Activated CD4-positive, alpha-beta T cell treated with anti-CD3 and anti-CD28 coated beads for 36 hours (primary cell): ENCODE measurements around the gene GPR158. TPM values are rescaled to one million over a fixed set of nuclear protein-coding genes. Genes with fewer than 3 reads are reported as not detected.

Source experiments
- ATAC-seq: fragments of 200-7000 bp; cut with Tn5 transposase; one replicate; pipeline ENCODE4 v1.10.0; 2021; ENCODE audit warnings: mild to moderate bottlenecking, moderate library complexity
- CTCF ChIA-PET: fragments of 350-600 bp; sonication (Branson Sonifier 250); formaldehyde crosslinking; loops from one replicate; lab custom pipeline; 2021; ENCODE audit warnings: antibody characterized with exemption; lab: Charles Lee
- POLR2A ChIA-PET: fragments of 350-600 bp; sonication (Branson Sonifier 250); formaldehyde crosslinking; loops from one replicate; lab custom pipeline; 2021; ENCODE audit warnings: antibody characterized with exemption, inconsistent platforms; lab: Charles Lee
- DNase-seq: peaks from one replicate; pipeline ENCODE4 v3.0.0-alpha.2; 2020
- H3K27ac Mint-ChIP-seq: one replicate; pipeline ENCODE4 v1.8.0; 2021; ENCODE audit warnings: mixed read lengths
- H3K27me3 Mint-ChIP-seq: one replicate; pipeline ENCODE4 v1.8.0; 2021; ENCODE audit warnings: mixed read lengths
- H3K36me3 Mint-ChIP-seq: one replicate; pipeline ENCODE4 v1.8.0; 2021; ENCODE audit warnings: low read depth, mixed read lengths
- H3K4me1 Mint-ChIP-seq: one replicate; pipeline ENCODE4 v1.8.0; 2021; ENCODE audit warnings: mixed read lengths
- H3K4me3 Mint-ChIP-seq: one replicate; pipeline ENCODE4 v1.8.0; 2021; ENCODE audit warnings: mild to moderate bottlenecking, moderate library complexity, mixed read lengths
- H3K9me3 Mint-ChIP-seq: one replicate; pipeline ENCODE4 v1.8.0; 2021; ENCODE audit warnings: low read depth, mixed read lengths
- intact Hi-C, 2 experiments: fragments of 100-400 bp; cut with DNase I in 1 of 2; cut with micrococcal nuclease in 1 of 2; formaldehyde crosslinking; loops; one replicate each; pipeline versions ENCODE4 v1.14.2 to v1.15.1; 2022 to 2024; cut with DNase I, micrococcal nuclease
- total RNA-seq, 2 experiments: library from RNA; stranded (reverse); gene quantifications; one replicate each; pipeline ENCODE4 v1.2.3, GENCODE V29; 2021

Gene GPR158
- total RNA-seq, 2 experiments from 2014 or later, result not detected

GRCh38 chr10:25170627-25171026, 4.2 kb upstream of the GPR158 start:
- no peak for ATAC-seq

GRCh38 chr10:25175527-25176420, 973 bp downstream of the GPR158 start:
- CTCF ChIA-PET, result interaction anchor here (0.7 kb wide), 1 partner anchor 317 kb away, joined by 3 read pairs; no protein-coding TSS in a partner anchor
- H3K27ac Mint-ChIP-seq, result no peak overlapping the region
- H3K27me3 Mint-ChIP-seq, result peaks cover 54% of the 10 kb centered on the region
- intact Hi-C loops, result loop anchor here in 1 of 2 experiments (10.0 kb wide), 1 partner anchor 1039 kb away; the partner anchor contains the start of gene GAD2
- H3K36me3 Mint-ChIP-seq, result no peaks in the 10 kb centered on the region
- ATAC-seq, result no peak
- no peak overlapping the region for H3K4me3 Mint-ChIP-seq
- peaks cover 6% of the 10 kb centered on the region for H3K4me1 Mint-ChIP-seq
- DNase-seq, result peak; percentile 12
- POLR2A ChIA-PET, result no interaction called here
- H3K9me3 Mint-ChIP-seq, result no peaks in the 10 kb centered on the region

More at GRCh38 chr10:25170627-25171026, 4.2 kb upstream of the GPR158 start:
- DNase-seq, result no peak
- H3K27me3 Mint-ChIP-seq, result peaks cover 46% of the 10 kb centered on the region
- no peaks in the 10 kb centered on the region for H3K36me3 Mint-ChIP-seq
- no peak overlapping the region for H3K4me3 Mint-ChIP-seq
- H3K4me1 Mint-ChIP-seq, result peaks cover 4% of the 10 kb centered on the region
- H3K9me3 Mint-ChIP-seq, result peaks cover 2% of the 10 kb centered on the region
- intact Hi-C loops, result loop anchor here in 1 of 2 experiments (10.0 kb wide), 1 partner anchor 1044 kb away; the partner anchor contains the start of gene GAD2
- POLR2A ChIA-PET, result no interaction called here
- CTCF ChIA-PET, result no interaction called here
- no peak overlapping the region for H3K27ac Mint-ChIP-seq

- ChIA-PET POLR2A (no interaction called here), CTCF (no interaction called here)
- H3K27me3 Mint-ChIP-seq, result peaks cover 50% of the 10 kb centered on the region
- H3K27ac Mint-ChIP-seq, result no peak overlapping the region
- H3K9me3 Mint-ChIP-seq, result no peaks in the 10 kb centered on the region
- ATAC-seq (no peak), DNase-seq (no peak)
- H3K36me3 Mint-ChIP-seq, result no peaks in the 10 kb centered on the region
- H3K4me1 Mint-ChIP-seq, result peaks cover 6% of the 10 kb centered on the region
- H3K4me3 Mint-ChIP-seq, result no peak overlapping the region
- intact Hi-C loops, result loop anchor here in 1 of 2 experiments (10.0 kb wide), 1 partner anchor 1038 kb away; the partner anchor contains the start of gene GAD2
Observed at GRCh38 chr10:25176421-25176968, 1.7 kb downstream of the GPR158 start.

- ChIA-PET CTCF (no interaction called here), POLR2A (no interaction called here)
- ATAC-seq (no peak), DNase-seq (no peak)
- no peak overlapping the region for H3K27ac Mint-ChIP-seq
- H3K4me1 Mint-ChIP-seq, result peaks cover 6% of the 10 kb centered on the region
- H3K4me3 Mint-ChIP-seq, result no peak overlapping the region
- H3K36me3 Mint-ChIP-seq, result no peaks in the 10 kb centered on the region
- H3K27me3 Mint-ChIP-seq, result peaks cover 44% of the 10 kb centered on the region
- no peaks in the 10 kb centered on the region for H3K9me3 Mint-ChIP-seq
- intact Hi-C loops, result loop anchor here in 1 of 2 experiments (10.0 kb wide), 1 partner anchor 1038 kb away; the partner anchor contains the start of gene GAD2
Observed at GRCh38 chr10:25177093-25177753, 2.4 kb downstream of the GPR158 start.

- Mint-ChIP-seq H3K4me3 (no peak overlapping the region), H3K27ac (no peak overlapping the region), H3K9me3 (no peaks in the 10 kb centered on the region), H3K4me1 (peaks cover 6% of the 10 kb centered on the region), H3K27me3 (peaks cover 44% of the 10 kb centered on the region), H3K36me3 (no peaks in the 10 kb centered on the region)
- no peak for DNase-seq
- intact Hi-C loops, result loop anchor here in 1 of 2 experiments (10.0 kb wide), 1 partner anchor 1037 kb away; the partner anchor contains the start of gene GAD2
- ChIA-PET POLR2A (no interaction called here), CTCF (no interaction called here)
- ATAC-seq, result no peak
Observed at GRCh38 chr10:25177754-25178135, 2.9 kb downstream of the GPR158 start.

GRCh38 chr10:25178411-25178810, 3.6 kb downstream of the GPR158 start:
- no peak overlapping the region for H3K27ac Mint-ChIP-seq
- H3K4me3 Mint-ChIP-seq, result no peak overlapping the region
- peaks cover 6% of the 10 kb centered on the region for H3K4me1 Mint-ChIP-seq
- DNase-seq, result no peak
- H3K9me3 Mint-ChIP-seq, result no peaks in the 10 kb centered on the region
- H3K27me3 Mint-ChIP-seq, result peaks cover 40% of the 10 kb centered on the region
- intact Hi-C loops, result loop anchor here in 1 of 2 experiments (10.0 kb wide), 1 partner anchor 1036 kb away; the partner anchor contains the start of gene GAD2
- ATAC-seq, result no peak
- CTCF ChIA-PET, result no interaction called here
- POLR2A ChIA-PET, result no interaction called here
- no peaks in the 10 kb centered on the region for H3K36me3 Mint-ChIP-seq

- DNase-seq (no peak), ATAC-seq (no peak)
- Mint-ChIP-seq H3K4me1 (peaks cover 2% of the 10 kb centered on the region), H3K4me3 (no peak overlapping the region), H3K9me3 (no peaks in the 10 kb centered on the region), H3K27me3 (peaks cover 24% of the 10 kb centered on the region), H3K36me3 (no peaks in the 10 kb centered on the region), H3K27ac (no peak overlapping the region)
- intact Hi-C loops, result no loop called here
- ChIA-PET POLR2A (interaction anchor here (0.6 kb wide), 1 partner anchor 567 kb away, joined by 4 read pairs; no protein-coding TSS in a partner anchor), CTCF (interaction anchor here (0.6 kb wide), 1 partner anchor 601 kb away, joined by 3 read pairs; no protein-coding TSS in a partner anchor)
Observed at GRCh38 chr10:25180801-25181200, 6.0 kb downstream of the GPR158 start.

GRCh38 chr10:25182636-25183035, 7.8 kb downstream of the GPR158 start:
- CTCF ChIA-PET, result no interaction called here
- no peaks in the 10 kb centered on the region for H3K36me3 Mint-ChIP-seq
- ATAC-seq, result no peak
- no peak for DNase-seq
- H3K4me3 Mint-ChIP-seq, result no peak overlapping the region
- no peaks in the 10 kb centered on the region for H3K9me3 Mint-ChIP-seq
- POLR2A ChIA-PET, result no interaction called here
- H3K27me3 Mint-ChIP-seq, result peaks cover 15% of the 10 kb centered on the region
- H3K27ac Mint-ChIP-seq, result no peak overlapping the region
- intact Hi-C loops, result no loop called here
- H3K4me1 Mint-ChIP-seq, result no peaks in the 10 kb centered on the region

GRCh38 chr10:25191162-25191895, 16.5 kb downstream of the GPR158 start:
- no peaks in the 10 kb centered on the region for H3K9me3 Mint-ChIP-seq
- CTCF ChIA-PET, result no interaction called here

GRCh38 chr10:25198151-25198550, 23.4 kb downstream of the GPR158 start:
- Mint-ChIP-seq H3K36me3 (no peaks in the 10 kb centered on the region), H3K9me3 (no peaks in the 10 kb centered on the region), H3K4me3 (no peak overlapping the region), H3K4me1 (no peaks in the 10 kb centered on the region), H3K27ac (no peak overlapping the region), H3K27me3 (no peaks in the 10 kb centered on the region)
- DNase-seq (no peak), ATAC-seq (no peak)
- intact Hi-C loops, result no loop called here
- ChIA-PET CTCF (no interaction called here), POLR2A (no interaction called here)

More at GRCh38 chr10:25191162-25191895, 16.5 kb downstream of the GPR158 start:
- ATAC-seq (no peak), DNase-seq (no peak)
- Mint-ChIP-seq H3K4me3 (no peak overlapping the region), H3K36me3 (no peaks in the 10 kb centered on the region), H3K27ac (no peak overlapping the region), H3K4me1 (no peaks in the 10 kb centered on the region), H3K27me3 (peaks cover 2% of the 10 kb centered on the region)
- intact Hi-C loops, result no loop called here
- POLR2A ChIA-PET, result no interaction called here
